KMS-11 (cell line): Measurements from ENCODE around the gene H1-8.

Experiments
- H2AFZ ChIP-seq: fragments of 200-600 bp; sonication (generic); 2 replicates; pipeline ENCODE4 v1.6.1; 2016; ENCODE audit warnings: antibody characterized with exemption, mixed run types, low read depth
- H3K27ac ChIP-seq: fragments of 200-600 bp; sonication (generic); 2 replicates; pipeline ENCODE4 v1.6.1; 2016; ENCODE audit warnings: mild to moderate bottlenecking, mixed run types
- H3K27me3 ChIP-seq: fragments of 200-600 bp; sonication (generic); 2 replicates; pipeline ENCODE4 v1.6.1; 2017; ENCODE audit warnings: mild to moderate bottlenecking, low read depth, mixed run types, moderate library complexity; ENCODE audit not compliant: insufficient read depth
- H3K36me3 ChIP-seq: fragments of 200-600 bp; sonication (generic); 2 replicates; pipeline ENCODE4 v1.6.1; 2017; ENCODE audit warnings: mild to moderate bottlenecking, mixed run types; ENCODE audit not compliant: insufficient read depth
- H3K4me1 ChIP-seq: fragments of 200-600 bp; sonication (generic); 2 replicates; pipeline ENCODE4 v1.6.1; 2016; ENCODE audit warnings: mild to moderate bottlenecking, low read depth, mixed run types; ENCODE audit not compliant: poor library complexity, severe bottlenecking
- H3K4me2 ChIP-seq: fragments of 200-600 bp; sonication (generic); 2 replicates; pipeline ENCODE4 v1.7.0; 2016; ENCODE audit warnings: mild to moderate bottlenecking, mixed run types
- H3K4me3 ChIP-seq: fragments of 200-600 bp; sonication (generic); IDR thresholded peaks from 2 replicates; pipeline ENCODE4 v1.6.1; 2017; ENCODE audit warnings: low read depth, low read length, mixed read lengths; ENCODE audit not compliant: insufficient read depth
- H3K79me2 ChIP-seq: fragments of 200-600 bp; sonication (generic); 2 replicates; pipeline ENCODE4 v1.6.1; 2016; ENCODE audit warnings: low read depth, mixed run types; ENCODE audit not compliant: insufficient read depth
- H3K9ac ChIP-seq: fragments of 200-600 bp; sonication (generic); 2 replicates; pipeline ENCODE4 v1.6.1; 2016; ENCODE audit warnings: mild to moderate bottlenecking, mixed run types
- H4K20me1 ChIP-seq: fragments of 200-600 bp; sonication (generic); 2 replicates; pipeline ENCODE4 v1.6.1; 2016; ENCODE audit warnings: mild to moderate bottlenecking, mixed run types; ENCODE audit not compliant: insufficient read depth
- CTCF ChIP-seq: fragments of 200-600 bp; sonication (generic); conservative IDR thresholded peaks from 2 replicates; pipeline ENCODE4 v1.6.1; 2017; ENCODE audit warnings: low read depth, mild to moderate bottlenecking, antibody characterized with exemption, low read length, moderate library complexity, mixed read lengths

Gene H1-8

GRCh38 chr3:129585949-129586657, 43.1 kb downstream of the H1-8 start:
- Histone ChIP-seq H3K4me2 (no peak overlapping the region), H3K4me3 (no peak overlapping the region), H4K20me1 (no peaks in the 10 kb centered on the region), H3K36me3 (no peaks in the 10 kb centered on the region), H3K27me3 (no peaks in the 10 kb centered on the region), H3K9ac (no peak overlapping the region), H3K4me1 (no peaks in the 10 kb centered on the region), H3K79me2 (no peaks in the 10 kb centered on the region), H3K27ac (no peak overlapping the region), H2AFZ (no peak overlapping the region)
- TF ChIP-seq CTCF = no peak

- no peaks in the 10 kb centered on the region for H4K20me1 ChIP-seq
- no peak overlapping the region for H3K9ac ChIP-seq
- H3K27ac ChIP-seq = no peak overlapping the region
- H3K4me2 ChIP-seq = no peak overlapping the region
- no peaks in the 10 kb centered on the region for H3K79me2 ChIP-seq
- H3K4me3 ChIP-seq = no peak overlapping the region
- no peaks in the 10 kb centered on the region for H3K4me1 ChIP-seq
- no peaks in the 10 kb centered on the region for H3K36me3 ChIP-seq
- H2AFZ ChIP-seq = no peak overlapping the region
- no peak for TF ChIP-seq CTCF
- H3K27me3 ChIP-seq = no peaks in the 10 kb centered on the region
Observed at GRCh38 chr3:129586746-129587430, 43.9 kb downstream of the H1-8 start.

- no peak overlapping the region for H2AFZ ChIP-seq
- no peak overlapping the region for H3K9ac ChIP-seq
- H4K20me1 ChIP-seq = no peaks in the 10 kb centered on the region
- no peaks in the 10 kb centered on the region for H3K4me1 ChIP-seq
- H3K4me2 ChIP-seq = no peak overlapping the region
- H3K27ac ChIP-seq = no peak overlapping the region
- no peaks in the 10 kb centered on the region for H3K27me3 ChIP-seq
- H3K79me2 ChIP-seq = no peaks in the 10 kb centered on the region
- TF ChIP-seq CTCF = no peak
- H3K36me3 ChIP-seq = no peaks in the 10 kb centered on the region
- no peak overlapping the region for H3K4me3 ChIP-seq
Observed at GRCh38 chr3:129587566-129588210, 44.7 kb downstream of the H1-8 start.

GRCh38 chr3:129590215-129590614, 47.2 kb downstream of the H1-8 start:
- no peak overlapping the region for H3K9ac ChIP-seq
- H3K4me3 ChIP-seq = no peak overlapping the region
- no peaks in the 10 kb centered on the region for H3K27me3 ChIP-seq
- no peak overlapping the region for H2AFZ ChIP-seq
- no peaks in the 10 kb centered on the region for H4K20me1 ChIP-seq
- H3K4me2 ChIP-seq = no peak overlapping the region
- H3K79me2 ChIP-seq = no peaks in the 10 kb centered on the region
- H3K27ac ChIP-seq = no peak overlapping the region
- no peaks in the 10 kb centered on the region for H3K4me1 ChIP-seq
- H3K36me3 ChIP-seq = no peaks in the 10 kb centered on the region
- no peak for TF ChIP-seq CTCF
